ENCODE measurements around the gene ADIPOQ. TPM values are rescaled to one million over a fixed set of nuclear protein-coding genes. Genes with fewer than 3 reads are reported as not detected.
"Not testable (repeated sequence)": the region's sequence is repeated elsewhere in the genome, so short reads cannot be mapped to it uniquely, and the experiment has no call there.

ADIPOQ gene
- total RNA-seq, 1 experiment from 2014 or later: not detected

GRCh38 chr3:186826410-186826975, 16.0 kb upstream of the ADIPOQ start:
- no peak for DNase-seq (ENCODE audit: low read depth)

- DNase-seq (ENCODE audit: low read depth): peak; percentile 86
Measured at GRCh38 chr3:186826976-186827857, 15.3 kb upstream of the ADIPOQ start.

DNA sequence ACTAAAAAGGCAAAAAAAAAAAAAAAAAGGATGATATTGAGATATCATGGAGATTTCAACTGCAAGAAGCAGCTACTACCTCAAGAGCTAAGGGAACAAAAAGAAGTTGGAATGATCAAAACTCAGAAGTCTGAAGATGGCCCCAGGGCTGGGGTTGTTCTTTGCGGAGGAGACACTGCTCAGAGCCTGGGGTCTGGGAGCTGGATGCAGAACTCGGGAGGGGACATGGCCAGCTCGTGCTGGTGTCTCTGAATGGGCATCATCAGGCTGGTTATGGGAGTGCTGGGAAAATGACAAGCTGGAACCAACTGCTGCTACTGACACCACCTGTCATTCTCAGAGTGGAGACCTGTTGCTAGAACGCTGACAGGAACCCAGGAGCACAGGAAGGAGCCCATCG, 14.2 kb upstream of the ADIPOQ start:
- no peak for DNase-seq (ENCODE audit: low read depth)

GRCh38 chr3:186831798-186832197, 10.7 kb upstream of the ADIPOQ start:
- DNase-seq (ENCODE audit: low read depth): no peak

DNA sequence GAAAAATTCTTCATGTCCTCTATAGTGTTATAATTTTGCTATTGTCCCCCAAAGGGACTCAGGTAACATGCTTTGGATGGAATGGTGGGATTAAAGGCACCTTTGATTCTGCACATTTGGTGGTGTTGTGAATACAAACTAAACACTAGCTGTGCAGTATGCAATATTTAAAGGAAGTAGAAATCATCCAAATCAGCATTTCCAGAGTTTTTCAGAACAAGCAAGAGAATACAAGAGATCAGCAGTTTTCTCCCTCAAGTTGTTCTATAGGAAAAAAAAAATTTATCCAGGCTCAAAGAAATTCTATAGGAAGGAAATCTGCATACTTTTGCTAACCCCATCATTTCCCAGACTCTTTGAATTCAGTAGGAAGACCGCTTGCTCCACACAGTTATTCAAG, 10.2 kb upstream of the ADIPOQ start:
- no peak for DNase-seq (ENCODE audit: low read depth)

DNA sequence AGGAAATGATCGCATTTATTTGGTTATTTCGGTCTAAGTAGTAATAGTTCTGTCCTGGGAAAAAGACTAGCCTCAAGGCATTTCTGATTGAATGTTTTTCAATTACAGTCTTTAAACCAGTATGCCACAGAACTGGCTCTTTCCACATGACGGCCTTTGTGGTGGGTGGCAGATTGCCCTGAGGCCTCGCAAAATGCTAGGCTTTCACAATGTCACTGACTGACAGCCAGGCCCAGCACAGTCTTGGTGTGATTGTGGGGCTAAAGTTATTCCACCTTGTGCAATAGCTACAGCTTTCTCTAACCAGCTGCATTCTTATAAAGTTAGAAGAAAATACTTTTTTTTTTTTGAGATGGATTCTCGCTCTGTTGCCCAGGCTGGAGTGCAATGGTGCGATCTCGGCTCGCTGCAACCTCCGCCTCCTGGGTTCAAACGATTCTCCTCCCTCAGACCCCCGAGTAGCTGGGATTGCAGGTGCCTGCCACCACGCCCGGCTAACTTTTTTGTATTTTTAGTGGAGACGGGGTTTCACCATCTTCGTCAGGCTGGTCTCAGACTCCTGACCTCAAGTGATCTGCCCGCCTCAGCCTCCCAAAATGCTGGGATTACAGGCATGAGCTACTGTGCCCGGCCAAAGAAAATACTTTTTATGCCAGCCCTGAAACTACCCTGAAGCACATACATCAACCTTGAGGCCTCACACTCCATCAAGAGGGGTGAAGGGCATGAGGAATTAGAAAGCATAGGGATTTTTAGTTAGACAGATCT, 2.5 kb upstream of the ADIPOQ start:
- peak; percentile 87 for DNase-seq (ENCODE audit: low read depth)

GRCh38 chr3:186841620-186842019, 890 bp upstream of the ADIPOQ start:
- no peak for DNase-seq (ENCODE audit: low read depth)

DNA sequence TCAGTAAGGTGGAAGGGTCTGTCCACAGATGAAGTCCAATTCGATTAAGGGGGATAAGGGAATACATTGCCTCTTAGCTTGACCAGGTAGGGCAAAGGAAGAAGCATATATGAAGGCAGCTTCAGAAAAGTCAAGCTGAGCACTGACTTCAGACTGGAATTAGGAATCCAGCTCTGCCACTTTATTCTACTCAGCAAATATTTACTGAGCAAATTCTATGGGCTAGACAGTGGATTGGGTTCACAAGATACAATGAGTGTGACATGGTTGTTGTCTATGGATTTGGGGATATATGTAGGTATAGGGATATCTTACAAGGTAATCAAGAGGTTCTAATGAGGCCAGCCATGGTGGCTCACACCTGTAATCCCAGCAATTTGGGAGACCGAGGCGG, 526 bp downstream of the ADIPOQ start:
- no peak for DNase-seq (ENCODE audit: low read depth)

DNA sequence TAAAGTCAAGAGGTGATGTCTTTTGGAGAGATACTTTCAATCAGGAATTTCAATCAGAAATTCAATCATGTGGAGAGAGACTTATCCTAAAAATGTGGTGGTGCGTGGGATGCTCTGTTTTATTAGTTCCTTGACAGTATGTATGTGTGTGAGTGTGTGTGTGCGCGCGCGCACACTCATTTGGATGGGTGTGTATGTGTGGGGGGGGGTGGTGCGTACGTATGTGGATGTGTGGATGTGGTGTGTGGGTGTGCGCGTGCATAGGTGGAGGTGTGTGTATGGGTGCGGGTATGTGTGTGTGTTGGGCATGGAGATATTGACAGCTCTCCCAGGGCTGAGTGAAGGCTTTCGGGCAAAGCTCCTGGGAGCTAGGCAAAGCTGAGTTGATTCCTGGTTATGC, 2.4 kb downstream of the ADIPOQ start:
- no peak for DNase-seq (ENCODE audit: low read depth)

GRCh38 chr3:186845756-186846155, 3.2 kb downstream of the ADIPOQ start:
- no peak for DNase-seq (ENCODE audit: low read depth)

DNA sequence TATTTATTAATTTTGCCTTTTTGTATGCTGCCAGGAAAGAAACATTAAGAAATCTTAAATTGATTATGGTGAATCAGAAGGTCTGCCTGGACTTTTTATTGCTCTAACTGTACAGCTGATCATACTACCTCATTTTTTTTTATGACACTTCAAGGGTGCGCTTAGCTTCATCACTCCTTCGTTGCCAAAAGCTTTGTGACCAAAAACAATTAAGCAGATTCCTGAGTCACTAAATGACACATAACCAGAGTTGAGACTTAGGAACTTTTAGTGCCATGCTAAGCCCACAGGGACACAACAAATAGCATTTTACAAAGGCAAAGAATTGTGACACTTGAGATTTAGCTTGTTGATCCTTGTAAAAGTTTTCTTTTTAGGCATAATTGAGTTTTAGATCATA, 4.9 kb downstream of the ADIPOQ start:
- DNase-seq (ENCODE audit: low read depth): no peak

- DNase-seq (ENCODE audit: low read depth): peak; percentile 44
Measured at GRCh38 chr3:186849374-186849975, 7.0 kb downstream of the ADIPOQ start.

DNA sequence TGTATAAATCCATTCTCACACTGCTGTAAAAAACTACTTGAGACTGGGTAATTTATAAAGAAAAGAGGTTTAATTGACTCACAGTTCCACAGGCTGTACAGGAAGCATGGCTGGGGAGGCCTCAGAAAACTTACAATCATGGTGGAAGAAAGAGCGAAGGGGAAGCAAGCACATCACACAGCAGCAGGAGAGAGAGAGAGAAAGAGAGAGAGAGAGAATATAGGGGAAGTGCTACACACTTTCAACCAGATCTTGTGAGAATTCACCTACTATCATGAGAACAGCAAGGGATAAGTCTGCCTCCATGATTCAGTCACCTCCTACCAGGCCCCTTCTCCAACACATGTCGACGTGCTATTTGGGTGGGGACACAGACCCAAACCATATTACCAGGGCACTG, 9.3 kb downstream of the ADIPOQ start:
- DNase-seq (ENCODE audit: low read depth): not testable (repeated sequence)

DNA sequence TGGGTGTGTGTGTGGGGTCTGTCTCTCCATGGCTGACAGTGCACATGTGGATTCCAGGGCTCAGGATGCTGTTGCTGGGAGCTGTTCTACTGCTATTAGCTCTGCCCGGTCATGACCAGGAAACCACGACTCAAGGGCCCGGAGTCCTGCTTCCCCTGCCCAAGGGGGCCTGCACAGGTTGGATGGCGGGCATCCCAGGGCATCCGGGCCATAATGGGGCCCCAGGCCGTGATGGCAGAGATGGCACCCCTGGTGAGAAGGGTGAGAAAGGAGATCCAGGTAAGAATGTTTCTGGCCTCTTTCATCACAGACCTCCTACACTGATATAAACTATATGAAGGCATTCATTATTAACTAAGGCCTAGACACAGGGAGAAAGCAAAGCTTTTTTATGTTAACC, 10.5 kb downstream of the ADIPOQ start:
- no peak for DNase-seq (ENCODE audit: low read depth)

GRCh38 chr3:186854146-186854545, 11.6 kb downstream of the ADIPOQ start:
- DNase-seq (ENCODE audit: low read depth): no peak

DNA sequence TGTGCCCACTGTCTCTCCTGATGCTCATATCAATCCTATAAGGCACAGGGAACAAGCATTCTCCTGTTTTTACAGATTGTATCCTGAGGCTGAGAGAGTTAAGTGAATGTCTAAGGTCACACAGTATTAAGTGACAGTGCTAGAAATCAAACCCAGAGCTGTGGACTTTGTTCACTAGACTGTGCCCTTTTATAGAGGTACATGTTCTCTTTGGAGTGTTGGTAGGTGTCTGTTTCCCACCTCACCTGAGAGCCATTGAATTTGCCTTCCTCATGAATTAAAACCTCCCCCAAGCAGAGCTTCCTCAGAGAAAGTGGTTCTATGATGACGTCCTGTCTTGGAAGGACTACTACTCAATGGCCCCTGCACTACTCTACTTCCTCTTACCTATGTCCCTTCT, 12.4 kb downstream of the ADIPOQ start:
- DNase-seq (ENCODE audit: low read depth): no peak

DNA sequence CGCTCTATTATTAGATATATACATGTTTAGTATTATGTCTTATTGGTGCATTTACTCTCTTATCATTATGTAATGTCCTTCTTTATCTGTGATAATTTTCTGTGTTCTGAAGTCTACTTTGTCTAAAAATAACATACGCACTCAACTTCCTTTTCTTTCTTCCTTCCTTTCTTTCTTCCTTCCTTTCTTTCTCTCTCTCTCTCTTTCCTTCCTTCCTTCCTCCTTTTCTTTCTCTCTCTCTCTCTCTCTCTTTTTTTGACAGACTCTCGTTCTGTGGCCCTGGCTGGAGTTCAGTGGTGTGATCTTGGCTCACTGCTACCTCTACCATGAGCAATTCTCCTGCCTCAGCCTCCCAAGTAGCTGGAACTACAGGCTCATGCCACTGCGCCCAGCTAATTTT, 15.2 kb downstream of the ADIPOQ start:
- no peak for DNase-seq (ENCODE audit: low read depth)

GRCh38 chr3:186865215-186865853, 22.8 kb downstream of the ADIPOQ start:
- DNase-seq (ENCODE audit: low read depth): not testable (repeated sequence)

GRCh38 chr3:186866095-186866494, 23.6 kb downstream of the ADIPOQ start:
- not testable (repeated sequence) for DNase-seq (ENCODE audit: low read depth)

GRCh38 chr3:186869253-186870100, 27.0 kb downstream of the ADIPOQ start:
- no peak for DNase-seq (ENCODE audit: low read depth)
